Ishikawa (cell line): Measurements from ENCODE around the gene CPEB3.

Source experiments
- CEBPB ChIP-seq: IDR thresholded peaks from 2 replicates; pipeline ENCODE4 v1.6.1; 2012
- CREB1 ChIP-seq: IDR thresholded peaks from 2 replicates; pipeline ENCODE4 v1.6.1; 2012; ENCODE audit warnings: low read depth
- EGR1 ChIP-seq: IDR thresholded peaks from 2 replicates; pipeline ENCODE4 v1.6.1; 2012
- EP300 ChIP-seq: IDR thresholded peaks from 2 replicates; pipeline ENCODE4 v1.6.1; 2012; ENCODE audit warnings: borderline replicate concordance
- FOXM1 ChIP-seq: IDR thresholded peaks from 2 replicates; pipeline ENCODE4 v1.6.1; 2012; ENCODE audit warnings: low read depth, borderline replicate concordance
- MAX ChIP-seq: IDR thresholded peaks from 2 replicates; pipeline ENCODE4 v1.6.1; 2012
- NFIC ChIP-seq: IDR thresholded peaks from 2 replicates; pipeline ENCODE4 v1.6.1; 2012
- RAD21 ChIP-seq: IDR thresholded peaks from 2 replicates; pipeline ENCODE4 v1.6.1; 2012; ENCODE audit warnings: low read depth
- REST ChIP-seq: IDR thresholded peaks from 2 replicates; pipeline ENCODE4 v1.6.1; 2012; ENCODE audit warnings: low read depth, mild to moderate bottlenecking
- TAF1 ChIP-seq: IDR thresholded peaks from 2 replicates; pipeline ENCODE4 v1.6.1; 2012; ENCODE audit warnings: low read depth, mild to moderate bottlenecking
- TCF12 ChIP-seq: IDR thresholded peaks from 2 replicates; pipeline ENCODE4 v1.6.1; 2012; ENCODE audit warnings: low read depth
- TEAD4 ChIP-seq: IDR thresholded peaks from 2 replicates; pipeline ENCODE4 v1.6.1; 2012
- USF1 ChIP-seq: IDR thresholded peaks from 2 replicates; pipeline ENCODE4 v1.6.1; 2012
- YY1 ChIP-seq: IDR thresholded peaks from 2 replicates; pipeline ENCODE4 v1.6.1; 2012; ENCODE audit warnings: low read depth
- ZBTB7A ChIP-seq: IDR thresholded peaks from 2 replicates; pipeline ENCODE4 v1.6.1; 2012; ENCODE audit warnings: low read depth

The CPEB3 gene

GRCh38 chr10:92240289-92241157 lies 50.4 kb downstream of the CPEB3 start:
- TF ChIP-seq CEBPB: peak; percentile 6; the same call in 1 of the 2 replicates
- no peak; the same call in 1 of the 2 replicates for TF ChIP-seq MAX
- TF ChIP-seq TAF1: peak; percentile 65; the same call in 1 of the 2 replicates
- TF ChIP-seq EGR1: no peak
- TF ChIP-seq FOXM1: 0 out of 2 replicates have a peak, but pooled peaks have one; percentile 33
- TF ChIP-seq YY1: 0 out of 2 replicates have a peak, but pooled peaks have one; percentile 1
- TF ChIP-seq ZBTB7A: no peak
- TF ChIP-seq EP300: no peak; the same call in 1 of the 2 replicates
- TF ChIP-seq RAD21: 0 out of 2 replicates have a peak, but pooled peaks have one; percentile 5
- TF ChIP-seq TCF12: peak; percentile 40; the same call in 1 of the 2 replicates
- no peak for TF ChIP-seq CREB1
- 0 out of 2 replicates have a peak, but pooled peaks have one; percentile 9 for TF ChIP-seq NFIC
- TF ChIP-seq REST: no peak
- no peak for TF ChIP-seq USF1
- peak; percentile 64 for TF ChIP-seq TEAD4

GRCh38 chr10:92239600-92240288 lies 51.1 kb downstream of the CPEB3 start:
- TF ChIP-seq TAF1 (no peak), FOXM1 (no peak), CEBPB (no peak), REST (no peak), YY1 (no peak; the same call in 1 of the 2 replicates), EGR1 (no peak), ZBTB7A (peak; percentile 89), EP300 (no peak), MAX (peak; percentile 73)

GRCh38 chr10:92239151-92239599 lies 51.7 kb downstream of the CPEB3 start:
- no peak for TF ChIP-seq TCF12
- 0 out of 2 replicates have a peak, but pooled peaks have one; percentile 21 for TF ChIP-seq EGR1

- TF ChIP-seq EP300 (no peak), CEBPB (peak; percentile 59), YY1 (no peak), USF1 (no peak)
Measured at GRCh38 chr10:92238586-92239098, 52.2 kb downstream of the CPEB3 start.

GRCh38 chr10:92238054-92238585 lies 52.8 kb downstream of the CPEB3 start:
- TF ChIP-seq EGR1: no peak
- TF ChIP-seq ZBTB7A: no peak
- no peak for TF ChIP-seq REST
- TF ChIP-seq MAX: no peak
- no peak for TF ChIP-seq TCF12
- TF ChIP-seq CREB1: no peak
- TF ChIP-seq TAF1: no peak
- no peak for TF ChIP-seq USF1
- no peak for TF ChIP-seq EP300
- TF ChIP-seq TEAD4: no peak
- no peak for TF ChIP-seq CEBPB
